GM19193 (cell line): Measurements from ENCODE around the gene SRR.

ENCODE experiments used
- POLR2A ChIP-seq: IDR thresholded peaks from 4 replicates; pipeline ENCODE4 v1.6.1; 2011; ENCODE audit not compliant: insufficient read depth, insufficient read length; ENCODE audit errors: extremely low read depth

The SRR gene

GRCh38 chr17:2279707-2280106, 24.0 kb upstream of the SRR start:
- no peak for TF ChIP-seq POLR2A

GRCh38 chr17:2282297-2282873, 21.4 kb upstream of the SRR start:
- TF ChIP-seq POLR2A = no peak

- no peak for TF ChIP-seq POLR2A
Measured at GRCh38 chr17:2283302-2283701, 20.4 kb upstream of the SRR start.

- TF ChIP-seq POLR2A = no peak
Measured at GRCh38 chr17:2289878-2290478, 13.8 kb upstream of the SRR start.

GRCh38 chr17:2292100-2292499, 11.7 kb upstream of the SRR start:
- no peak for TF ChIP-seq POLR2A

- TF ChIP-seq POLR2A = no peak
Measured at GRCh38 chr17:2295575-2295974, 8.2 kb upstream of the SRR start.

- TF ChIP-seq POLR2A = no peak
Measured at GRCh38 chr17:2297023-2297422, 6.7 kb upstream of the SRR start.

- TF ChIP-seq POLR2A = no peak
Measured at GRCh38 chr17:2299136-2299535, 4.6 kb upstream of the SRR start.

GRCh38 chr17:2299756-2300155, 4.0 kb upstream of the SRR start:
- TF ChIP-seq POLR2A = no peak

- TF ChIP-seq POLR2A = no peak
Measured at GRCh38 chr17:2302778-2303203, 959 bp upstream of the SRR start.

- no peak for TF ChIP-seq POLR2A
Measured at GRCh38 chr17:2304931-2305330, 1.2 kb downstream of the SRR start.

GRCh38 chr17:2309338-2310154, 5.8 kb downstream of the SRR start:
- no peak for TF ChIP-seq POLR2A

GRCh38 chr17:2312736-2313135, 9.0 kb downstream of the SRR start:
- TF ChIP-seq POLR2A = no peak

- no peak for TF ChIP-seq POLR2A
Measured at GRCh38 chr17:2317796-2318195, 14.0 kb downstream of the SRR start.

- no peak for TF ChIP-seq POLR2A
Measured at GRCh38 chr17:2319051-2319450, 15.3 kb downstream of the SRR start.

GRCh38 chr17:2321399-2321798, 17.6 kb downstream of the SRR start:
- TF ChIP-seq POLR2A = no peak
